ENCODE results near the gene NEK1.

NEK1 gene

DNA sequence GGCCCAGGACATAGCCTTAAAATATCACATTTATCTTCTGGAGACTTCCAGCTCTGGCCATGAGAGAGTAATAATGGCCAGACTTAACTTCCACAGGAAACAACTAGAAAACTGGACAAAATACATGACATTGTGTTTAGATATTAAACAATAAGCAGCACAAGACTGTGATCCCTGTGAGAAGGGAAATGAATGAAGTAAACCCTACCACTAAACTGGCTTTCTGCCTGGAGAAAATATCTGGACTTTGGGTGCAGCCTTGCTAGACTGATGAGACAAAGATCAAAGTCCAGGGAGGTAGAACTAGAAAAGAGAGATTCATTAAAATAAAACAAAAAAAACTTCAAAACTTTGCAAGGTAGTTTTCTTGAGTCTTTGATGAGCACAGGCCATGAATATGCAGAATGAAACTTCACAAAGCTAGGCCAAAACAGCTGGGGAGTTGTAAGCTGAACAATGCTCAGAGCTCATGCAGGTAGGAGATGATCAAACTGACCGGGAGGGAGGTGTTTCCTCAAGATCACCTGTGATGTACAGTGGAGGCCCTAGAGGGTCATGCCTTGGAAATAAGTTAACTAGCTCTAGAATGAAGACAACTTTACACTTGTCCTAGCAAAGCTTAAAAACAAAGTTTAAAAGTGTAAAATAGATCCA lies 194.6 kb downstream of the NEK1 start:
- H3K79me2 ChIP-seq (ENCODE audit: low read length): no peaks in the 10 kb centered on the region
- no peak overlapping the region for H3K4me3 ChIP-seq (ENCODE audit: low read length)
- no peaks in the 10 kb centered on the region for H3K36me3 ChIP-seq (replicated peaks; ENCODE audit: insufficient read depth, low read length)
- no peaks in the 10 kb centered on the region for H3K27me3 ChIP-seq (replicated peaks; ENCODE audit: insufficient read depth, low read length)
- no peak overlapping the region for H2AFZ ChIP-seq (ENCODE audit: low read length)
- H3K27ac ChIP-seq (ENCODE audit: low read length): no peak overlapping the region
- H3K9me2 ChIP-seq (replicated peaks; ENCODE audit: insufficient read depth, low read length): no peaks in the 10 kb centered on the region
- no peak overlapping the region for H3K9ac ChIP-seq (ENCODE audit: low read length)
- H3K4me2 ChIP-seq (ENCODE audit: low read depth, low read length): no peak overlapping the region
- no peaks in the 10 kb centered on the region for H3K9me3 ChIP-seq (replicated peaks; ENCODE audit: insufficient read depth, low read length)
- DNase-seq: no peak
- H3K4me1 ChIP-seq (ENCODE audit: low read length): no peaks in the 10 kb centered on the region
- TF ChIP-seq EZH2phosphoT487 (IDR thresholded peaks at IDR 0.05; ENCODE audit: low read length) (no peak), EZH2 (optimal IDR thresholded peaks at IDR 0.05; ENCODE audit: low read depth, low read length) (no peak)
- TF ChIP-seq, protein P1, sequence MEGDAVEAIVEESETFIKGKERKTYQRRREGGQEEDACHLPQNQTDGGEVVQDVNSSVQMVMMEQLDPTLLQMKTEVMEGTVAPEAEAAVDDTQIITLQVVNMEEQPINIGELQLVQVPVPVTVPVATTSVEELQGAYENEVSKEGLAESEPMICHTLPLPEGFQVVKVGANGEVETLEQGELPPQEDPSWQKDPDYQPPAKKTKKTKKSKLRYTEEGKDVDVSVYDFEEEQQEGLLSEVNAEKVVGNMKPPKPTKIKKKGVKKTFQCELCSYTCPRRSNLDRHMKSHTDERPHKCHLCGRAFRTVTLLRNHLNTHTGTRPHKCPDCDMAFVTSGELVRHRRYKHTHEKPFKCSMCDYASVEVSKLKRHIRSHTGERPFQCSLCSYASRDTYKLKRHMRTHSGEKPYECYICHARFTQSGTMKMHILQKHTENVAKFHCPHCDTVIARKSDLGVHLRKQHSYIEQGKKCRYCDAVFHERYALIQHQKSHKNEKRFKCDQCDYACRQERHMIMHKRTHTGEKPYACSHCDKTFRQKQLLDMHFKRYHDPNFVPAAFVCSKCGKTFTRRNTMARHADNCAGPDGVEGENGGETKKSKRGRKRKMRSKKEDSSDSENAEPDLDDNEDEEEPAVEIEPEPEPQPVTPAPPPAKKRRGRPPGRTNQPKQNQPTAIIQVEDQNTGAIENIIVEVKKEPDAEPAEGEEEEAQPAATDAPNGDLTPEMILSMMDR (IDR thresholded peaks at IDR 0.05; ENCODE audit: low read length): no peak
- H4K20me1 ChIP-seq (ENCODE audit: insufficient read depth, low read length): no peaks in the 10 kb centered on the region
- no peaks in the 10 kb centered on the region for H3F3A ChIP-seq (ENCODE audit: insufficient read depth, low read length)

DNA sequence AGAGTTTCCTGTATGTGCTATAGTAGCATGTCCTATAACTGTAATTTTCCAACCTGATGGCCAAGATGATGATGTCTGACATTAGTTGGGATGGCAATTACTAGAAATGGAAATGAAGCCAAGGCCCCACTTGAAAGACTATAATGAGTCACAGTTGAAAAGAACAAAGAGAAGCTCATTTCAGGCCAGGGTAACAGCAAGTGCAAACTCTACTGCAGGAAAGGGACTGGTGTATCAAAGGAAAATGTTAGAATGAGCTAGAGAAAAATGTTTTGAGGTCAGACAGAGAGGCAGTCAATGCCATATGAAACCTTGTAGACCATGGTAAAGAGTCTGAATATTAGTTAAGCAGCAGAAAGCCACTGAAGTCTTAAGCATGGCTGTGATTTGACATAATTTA lies 195.4 kb downstream of the NEK1 start:
- no peaks in the 10 kb centered on the region for H4K20me1 ChIP-seq (ENCODE audit: insufficient read depth, low read length)
- no peak for DNase-seq
- H3K4me2 ChIP-seq (ENCODE audit: low read depth, low read length): no peak overlapping the region
- H3K4me1 ChIP-seq (ENCODE audit: low read length): peaks cover 4% of the 10 kb centered on the region; the same call in 1 of the 2 replicates
- H3K9me3 ChIP-seq (replicated peaks; ENCODE audit: insufficient read depth, low read length): no peaks in the 10 kb centered on the region
- no peak overlapping the region for H2AFZ ChIP-seq (ENCODE audit: low read length)
- H3F3A ChIP-seq (ENCODE audit: insufficient read depth, low read length): no peaks in the 10 kb centered on the region
- no peaks in the 10 kb centered on the region for H3K79me2 ChIP-seq (ENCODE audit: low read length)
- no peak overlapping the region for H3K4me3 ChIP-seq (ENCODE audit: low read length)
- no peaks in the 10 kb centered on the region for H3K9me2 ChIP-seq (replicated peaks; ENCODE audit: insufficient read depth, low read length)
- no peak overlapping the region for H3K9ac ChIP-seq (ENCODE audit: low read length)
- H3K27ac ChIP-seq (ENCODE audit: low read length): no peak overlapping the region
- no peaks in the 10 kb centered on the region for H3K36me3 ChIP-seq (replicated peaks; ENCODE audit: insufficient read depth, low read length)
- H3K27me3 ChIP-seq (replicated peaks; ENCODE audit: insufficient read depth, low read length): no peaks in the 10 kb centered on the region
- TF ChIP-seq EZH2 (optimal IDR thresholded peaks at IDR 0.05; ENCODE audit: low read depth, low read length): no peak
- TF ChIP-seq, protein P1 (IDR thresholded peaks at IDR 0.05; ENCODE audit: low read length): no peak
- no peak for TF ChIP-seq EZH2phosphoT487 (IDR thresholded peaks at IDR 0.05; ENCODE audit: low read length)

DNA sequence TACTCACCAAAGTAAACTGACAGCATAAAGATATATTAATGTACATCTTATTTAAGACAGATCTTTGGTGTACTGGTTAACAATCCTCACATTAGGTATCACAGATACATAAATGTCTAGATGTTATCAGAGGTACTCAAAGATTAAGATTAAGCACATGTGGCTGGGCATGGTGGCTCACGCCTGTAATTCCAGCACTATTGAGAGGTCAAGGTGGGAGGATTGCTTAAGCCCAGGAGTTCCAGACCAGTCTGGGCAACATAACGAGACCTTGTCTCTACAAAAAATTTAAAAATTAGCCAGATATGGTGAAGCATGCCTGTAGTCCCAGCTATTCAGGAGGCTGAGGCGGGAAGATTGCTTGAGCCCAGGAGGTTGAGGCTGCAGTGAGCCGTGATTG lies 195.9 kb downstream of the NEK1 start:
- Histone ChIP-seq H4K20me1 (ENCODE audit: insufficient read depth, low read length) (no peaks in the 10 kb centered on the region), H3K9ac (ENCODE audit: low read length) (no peak overlapping the region), H3K27ac (ENCODE audit: low read length) (no peak overlapping the region), H3K4me3 (ENCODE audit: low read length) (no peak overlapping the region), H3F3A (ENCODE audit: insufficient read depth, low read length) (peaks cover 3% of the 10 kb centered on the region; the same call in 1 of the 2 replicates), H3K4me1 (ENCODE audit: low read length) (peaks cover 9% of the 10 kb centered on the region), H3K27me3 (replicated peaks; ENCODE audit: insufficient read depth, low read length) (no peaks in the 10 kb centered on the region), H3K4me2 (ENCODE audit: low read depth, low read length) (no peak overlapping the region), H3K36me3 (replicated peaks; ENCODE audit: insufficient read depth, low read length) (no peaks in the 10 kb centered on the region), H3K9me2 (replicated peaks; ENCODE audit: insufficient read depth, low read length) (no peaks in the 10 kb centered on the region), H2AFZ (ENCODE audit: low read length) (no peak overlapping the region), H3K79me2 (ENCODE audit: low read length) (no peaks in the 10 kb centered on the region), H3K9me3 (replicated peaks; ENCODE audit: insufficient read depth, low read length) (no peaks in the 10 kb centered on the region)
- TF ChIP-seq EZH2phosphoT487 (IDR thresholded peaks at IDR 0.05; ENCODE audit: low read length): no peak
- no peak for TF ChIP-seq EZH2 (optimal IDR thresholded peaks at IDR 0.05; ENCODE audit: low read depth, low read length)
- TF ChIP-seq, protein P1 (IDR thresholded peaks at IDR 0.05; ENCODE audit: low read length): no peak
- no peak for DNase-seq

All from MM.1S (cell line).